Esophagus squamous epithelium (tissue), 4 donors: ENCODE results near the gene ILKAP.

Experiments used
- CTCF ChIP-seq, 6 experiments: fragments of 450-650 bp in 4 of 6; fragments of 200-600 bp in 2 of 6; sonication (generic) in 2 of 6; IDR thresholded peaks; one replicate each; pipeline ENCODE4 v1.5.1; 2016 to 2019; ENCODE audit warnings: antibody characterized with exemption in 6 of 6, mild to moderate bottlenecking in 4 of 6, moderate library complexity in 4 of 6
- POLR2A ChIP-seq, 4 donors: fragments of 450-650 bp; IDR thresholded peaks; one replicate each; pipeline ENCODE4 v1.6.1; 2017; ENCODE audit warnings: antibody characterized with exemption in 4 of 4, mild to moderate bottlenecking in 4 of 4, moderate library complexity in 3 of 4

- no peak for TF ChIP-seq CTCF (IDR thresholded peaks at IDR 0.05)
- no peak for TF ChIP-seq POLR2A (IDR thresholded peaks at IDR 0.05)
Measured at GRCh38 chr2:238148981-238149380, 54.5 kb downstream of the ILKAP start.
